NK-92 treated with Interleukin-12 subunit alpha and Interleukin-12 subunit beta, amount 100 ng/mL, for 24 hours (cell line): Measurements from ENCODE around the gene SNRNP70.
A peak's percentile ranks its signal among the peaks of the same experiment; 100 is the strongest.
"Not testable (repeated sequence)": the region's sequence is repeated elsewhere in the genome, so short reads cannot be mapped to it uniquely, and the experiment has no call there.

ENCODE experiments used
- DNase-seq: peaks from one replicate; lab custom pipeline; 2025; lab: John Stamatoyannopoulos, UW

SNRNP70 gene, protein sequence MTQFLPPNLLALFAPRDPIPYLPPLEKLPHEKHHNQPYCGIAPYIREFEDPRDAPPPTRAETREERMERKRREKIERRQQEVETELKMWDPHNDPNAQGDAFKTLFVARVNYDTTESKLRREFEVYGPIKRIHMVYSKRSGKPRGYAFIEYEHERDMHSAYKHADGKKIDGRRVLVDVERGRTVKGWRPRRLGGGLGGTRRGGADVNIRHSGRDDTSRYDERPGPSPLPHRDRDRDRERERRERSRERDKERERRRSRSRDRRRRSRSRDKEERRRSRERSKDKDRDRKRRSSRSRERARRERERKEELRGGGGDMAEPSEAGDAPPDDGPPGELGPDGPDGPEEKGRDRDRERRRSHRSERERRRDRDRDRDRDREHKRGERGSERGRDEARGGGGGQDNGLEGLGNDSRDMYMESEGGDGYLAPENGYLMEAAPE

DNA sequence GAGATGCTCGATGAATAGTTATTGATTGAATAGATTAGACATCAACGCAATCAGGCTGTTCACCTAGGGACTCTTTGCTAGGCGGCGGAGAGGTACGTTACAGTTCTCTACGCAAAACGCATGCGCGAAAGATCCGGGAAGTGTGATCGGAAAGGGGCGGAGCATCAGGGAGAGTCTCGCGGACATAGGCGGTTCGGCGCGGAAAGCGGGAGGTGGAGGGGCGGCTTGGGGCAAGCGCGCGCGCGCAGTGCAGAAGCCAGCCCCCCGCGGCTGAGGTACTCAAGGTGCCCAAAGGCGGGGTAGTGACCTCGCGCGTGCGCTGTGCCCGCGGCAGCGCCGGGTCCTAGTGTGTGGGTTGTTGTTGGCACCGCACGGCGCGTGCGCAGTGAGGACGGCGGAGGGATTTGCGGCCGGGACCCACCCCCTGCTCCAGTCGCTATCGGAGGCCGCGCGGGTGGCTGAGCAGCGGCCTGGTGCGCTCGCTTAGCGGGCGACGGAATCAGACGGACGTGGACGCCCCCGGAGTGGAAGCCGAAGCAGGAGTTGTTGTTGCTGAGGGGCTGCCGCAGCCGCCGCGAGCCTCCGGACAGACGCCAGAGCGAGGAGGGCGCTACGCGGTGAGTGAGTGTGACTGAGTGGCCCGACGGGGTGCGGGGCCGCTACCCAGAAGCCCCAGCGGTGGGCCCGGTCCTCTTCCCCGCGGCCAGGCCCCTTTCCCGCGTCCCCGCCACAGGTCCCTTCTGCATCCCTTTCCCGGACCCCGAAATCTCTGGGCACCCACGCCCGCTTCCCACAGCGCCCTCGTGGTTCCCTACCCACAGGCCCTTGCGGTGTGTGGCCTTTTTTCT lies at the start of gene SNRNP70:
Gene SNRNP70 (plus strand): TSS at position 432 of the 848 bp plus-strand sequence. CDS start 964 bp downstream, outside the sequence.
- DNase-seq: peak; percentile 99

DNA sequence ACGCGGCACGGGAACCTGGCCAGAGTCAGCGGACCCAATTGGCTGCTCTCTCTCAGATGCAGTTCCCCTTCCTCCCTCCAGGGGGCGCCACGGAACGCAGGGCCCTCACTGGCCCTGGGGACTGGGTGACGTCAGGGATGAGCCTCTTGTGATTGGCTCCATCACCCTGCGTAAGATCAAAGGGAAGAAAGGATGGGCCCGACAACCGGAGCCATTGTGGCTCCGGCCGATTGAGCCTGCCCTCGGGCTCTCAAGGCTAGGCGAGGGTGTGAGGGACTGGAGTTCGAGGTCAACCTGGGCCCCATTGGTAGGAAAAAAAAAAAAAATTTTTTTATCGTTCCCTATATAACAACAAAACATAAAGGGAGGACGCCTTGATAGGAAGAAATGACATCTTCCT lies 48.4 kb upstream of the SNRNP70 start, which contains the start of gene CGB1:
Gene CGB1 (minus strand): TSS at position 81 of the 400 bp plus-strand sequence. CDS start 184 bp downstream, outside the sequence.
- not testable (repeated sequence) for DNase-seq

DNA sequence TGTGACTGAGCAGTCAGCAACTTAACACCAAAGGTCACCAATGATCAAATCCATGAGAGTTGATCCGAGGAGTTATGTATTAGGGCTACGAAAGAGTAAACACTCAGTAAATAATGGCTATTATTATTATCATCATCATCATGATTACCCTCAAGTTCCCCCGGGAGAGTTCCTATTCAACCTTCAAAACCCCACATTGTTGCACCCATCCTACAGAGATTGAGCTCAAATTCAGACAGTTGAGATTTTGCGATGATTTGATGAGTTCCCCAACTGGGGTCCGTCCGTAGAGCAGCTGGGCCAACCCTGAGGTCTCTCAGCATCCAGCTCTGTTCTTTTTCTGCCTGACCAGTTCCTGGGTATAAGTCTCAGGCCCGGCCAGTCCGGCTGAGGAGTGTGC lies 47.1 kb upstream of the SNRNP70 start:
- DNase-seq: not testable (repeated sequence)

DNA sequence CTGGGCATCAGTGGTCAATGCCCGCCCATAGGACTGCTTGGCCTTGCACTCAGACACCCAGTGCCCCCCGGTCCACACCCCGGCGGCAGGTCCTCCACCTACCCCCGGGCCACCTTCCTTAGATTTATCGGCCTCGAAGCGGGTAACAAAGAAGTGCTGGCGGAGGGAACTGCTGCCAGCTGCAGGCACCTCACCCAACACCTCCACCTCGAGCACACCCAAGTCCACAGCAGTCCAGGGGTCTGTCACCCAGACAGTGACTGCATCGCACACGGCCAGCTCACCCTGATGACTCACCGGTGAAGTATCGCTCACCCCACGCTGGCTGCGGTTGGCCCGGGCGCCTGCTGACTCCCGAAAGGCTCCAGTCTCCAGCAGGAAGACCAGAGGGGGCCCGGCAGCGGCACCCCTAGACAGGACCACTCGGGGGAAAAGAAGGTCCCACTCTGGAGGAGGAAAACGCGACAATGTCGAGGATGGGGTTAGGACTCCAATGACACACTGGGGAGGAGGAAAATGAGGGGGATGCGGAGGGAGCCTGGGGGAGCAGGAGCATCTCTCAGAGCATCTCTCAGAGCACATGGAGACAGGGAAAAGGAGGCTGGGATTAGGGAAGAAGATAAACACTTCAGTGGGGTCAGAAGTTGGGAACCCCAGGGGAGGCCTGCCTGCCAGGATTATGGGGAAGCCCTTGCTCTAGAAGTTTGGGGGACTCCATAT lies 46.5 kb upstream of the SNRNP70 start:
- DNase-seq: not testable (repeated sequence)

DNA sequence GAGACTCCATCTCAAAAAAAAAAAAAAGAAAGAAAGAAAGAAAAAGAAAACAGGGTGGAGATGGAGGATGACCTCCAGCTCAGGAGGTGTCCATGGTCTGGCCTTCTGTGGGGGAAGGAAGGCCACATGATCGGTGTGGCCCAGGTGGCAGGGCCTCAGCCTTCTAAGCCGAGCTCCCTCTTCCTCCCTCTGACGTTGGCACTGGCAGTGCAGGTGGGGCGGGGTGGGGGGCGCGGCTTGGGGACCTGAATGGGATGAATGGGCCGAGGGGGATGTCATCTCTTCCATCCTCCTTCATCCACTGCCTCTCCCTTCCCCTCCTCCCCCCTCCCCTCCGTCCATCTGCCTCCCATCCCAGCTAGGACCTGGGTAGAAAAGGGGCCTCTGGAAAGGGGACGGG lies 45.5 kb upstream of the SNRNP70 start:
- not testable (repeated sequence) for DNase-seq

DNA sequence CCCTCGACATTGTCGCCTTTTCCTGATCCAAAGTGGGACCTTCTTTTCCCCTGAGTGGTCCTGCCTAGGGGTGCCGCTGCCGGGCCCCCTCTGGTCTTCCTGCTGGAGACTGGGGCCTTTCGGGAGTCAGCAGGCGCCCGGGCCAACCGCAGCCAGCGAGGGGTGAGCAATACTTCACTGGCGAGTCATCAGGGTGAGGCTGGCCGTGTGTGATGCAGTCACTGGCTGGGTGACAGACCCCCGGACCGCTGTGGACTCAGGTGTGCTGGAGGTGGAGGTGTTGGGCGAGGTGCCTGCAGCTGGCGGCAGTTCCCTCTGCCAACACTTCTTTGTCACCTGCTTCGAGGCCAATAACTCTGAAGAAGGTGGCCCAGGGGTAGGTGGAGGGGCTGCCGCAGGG lies 43.1 kb upstream of the SNRNP70 start:
- DNase-seq: no peak

DNA sequence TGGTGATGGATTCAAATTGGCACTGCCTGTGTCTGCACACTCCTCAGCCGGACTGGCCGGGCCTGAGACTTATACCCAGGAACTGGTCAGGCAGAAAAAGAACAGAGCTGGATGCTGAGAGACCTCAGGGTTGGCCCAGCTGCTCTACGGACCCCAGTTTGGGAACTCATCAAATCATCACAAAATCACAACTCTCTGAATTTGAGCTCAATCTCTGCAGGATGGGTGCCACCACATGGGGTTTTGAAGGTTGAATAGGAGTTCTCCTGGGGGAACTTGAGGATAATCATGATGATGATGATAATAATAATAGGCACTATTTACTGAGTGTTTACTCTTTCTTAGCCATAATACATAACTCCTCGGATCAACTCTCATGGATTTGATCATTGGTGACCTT lies 42.6 kb upstream of the SNRNP70 start:
- not testable (repeated sequence) for DNase-seq

DNA sequence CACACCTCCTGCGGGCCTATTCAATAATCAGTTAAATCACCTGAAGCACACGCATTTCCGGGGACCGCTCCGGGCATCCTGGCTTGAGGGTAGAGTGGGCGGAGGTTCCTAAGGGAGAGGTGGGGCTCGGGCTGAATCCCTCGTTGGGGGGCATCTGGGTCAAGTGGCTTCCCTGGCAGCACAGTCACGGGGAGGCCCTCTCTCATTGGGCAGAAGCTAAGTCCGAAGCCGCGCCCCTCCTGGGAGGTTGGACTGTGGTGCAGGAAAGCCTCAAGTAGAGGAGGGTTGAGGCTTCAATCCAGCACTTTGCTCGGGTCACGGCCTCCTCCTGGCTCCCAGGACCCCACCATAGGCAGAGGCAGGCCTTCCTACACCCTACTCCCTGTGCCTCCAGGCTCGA lies 41.7 kb upstream of the SNRNP70 start, which contains the start of gene CGB5:
Gene CGB5 (plus strand): TSS at position 301 of the 400 bp plus-strand sequence. CDS start 362 bp downstream, outside the sequence.
- not testable (repeated sequence) for DNase-seq

DNA sequence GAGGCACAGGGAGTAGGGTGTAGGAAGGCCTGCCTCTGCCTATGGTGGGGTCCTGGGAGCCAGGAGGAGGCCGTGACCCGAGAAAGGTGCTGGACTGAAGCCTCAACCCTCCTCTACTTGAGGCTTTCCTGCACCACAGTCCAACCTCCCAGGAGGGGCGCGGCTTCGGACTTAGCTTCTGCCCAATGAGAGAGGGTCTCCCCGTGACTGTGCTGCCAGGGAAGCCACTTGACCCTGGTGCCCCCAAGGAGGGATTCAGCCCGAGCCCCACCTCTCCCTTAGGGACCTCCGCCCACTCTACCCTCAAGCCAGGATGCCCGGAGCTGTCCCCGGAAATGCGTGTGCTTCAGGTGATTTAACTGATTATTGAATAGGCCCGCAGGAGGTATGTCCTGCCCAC lies 36.2 kb upstream of the SNRNP70 start, which contains the start of gene CGB8:
Gene CGB8 (minus strand): TSS at position 101 of the 400 bp plus-strand sequence. CDS start 372 bp downstream, outside the sequence.
- DNase-seq: not testable (repeated sequence)

DNA sequence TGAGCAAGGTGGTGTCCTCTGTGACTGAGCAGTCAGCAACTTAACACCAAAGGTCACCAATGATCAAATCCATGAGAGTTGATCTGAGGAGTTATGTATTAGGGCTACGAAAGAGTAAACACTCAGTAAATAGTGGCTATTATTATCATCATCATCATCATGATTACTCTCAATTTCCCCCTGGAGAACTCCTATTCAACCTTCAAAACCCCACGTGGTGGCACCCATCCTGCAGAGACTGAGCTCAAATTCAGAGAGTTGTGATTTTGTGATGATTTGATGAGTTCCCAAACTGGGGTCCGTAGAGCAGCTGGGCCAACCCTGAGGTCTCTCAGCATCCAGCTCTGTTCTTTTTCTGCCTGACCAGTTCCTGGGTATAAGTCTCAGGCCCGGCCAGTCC lies 35.4 kb upstream of the SNRNP70 start:
- not testable (repeated sequence) for DNase-seq

DNA sequence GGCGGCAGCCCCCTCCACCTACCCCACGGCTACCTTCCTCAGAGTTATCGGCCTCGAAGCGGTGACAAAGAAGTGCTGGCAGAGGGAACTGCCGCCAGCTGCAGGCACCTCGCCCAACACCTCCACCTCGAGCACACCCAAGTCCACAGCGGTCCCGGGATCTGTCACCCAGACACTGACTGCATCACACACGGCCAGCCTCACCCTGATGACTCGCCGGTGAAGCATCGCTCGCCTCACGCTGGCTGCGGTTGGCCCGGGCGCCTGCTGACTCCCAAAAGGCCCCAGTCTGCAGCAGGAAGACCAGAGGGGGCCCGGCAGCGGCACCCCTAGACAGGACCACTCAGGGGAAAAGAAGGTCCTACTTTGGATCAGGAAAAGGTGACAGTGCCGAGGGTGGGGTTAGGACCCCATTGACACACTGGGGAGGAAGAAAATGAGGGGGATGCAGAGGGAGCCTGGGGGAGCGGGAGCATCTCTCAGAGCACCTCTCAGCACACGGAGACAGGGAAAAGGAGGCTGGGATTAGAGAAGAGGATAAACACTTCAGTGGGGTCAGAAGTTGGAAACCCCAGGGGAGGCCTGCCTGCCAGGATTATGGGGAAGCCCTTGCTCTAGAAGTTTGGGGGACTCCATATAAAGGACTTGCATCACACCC lies 34.7 kb upstream of the SNRNP70 start:
- DNase-seq: not testable (repeated sequence)

DNA sequence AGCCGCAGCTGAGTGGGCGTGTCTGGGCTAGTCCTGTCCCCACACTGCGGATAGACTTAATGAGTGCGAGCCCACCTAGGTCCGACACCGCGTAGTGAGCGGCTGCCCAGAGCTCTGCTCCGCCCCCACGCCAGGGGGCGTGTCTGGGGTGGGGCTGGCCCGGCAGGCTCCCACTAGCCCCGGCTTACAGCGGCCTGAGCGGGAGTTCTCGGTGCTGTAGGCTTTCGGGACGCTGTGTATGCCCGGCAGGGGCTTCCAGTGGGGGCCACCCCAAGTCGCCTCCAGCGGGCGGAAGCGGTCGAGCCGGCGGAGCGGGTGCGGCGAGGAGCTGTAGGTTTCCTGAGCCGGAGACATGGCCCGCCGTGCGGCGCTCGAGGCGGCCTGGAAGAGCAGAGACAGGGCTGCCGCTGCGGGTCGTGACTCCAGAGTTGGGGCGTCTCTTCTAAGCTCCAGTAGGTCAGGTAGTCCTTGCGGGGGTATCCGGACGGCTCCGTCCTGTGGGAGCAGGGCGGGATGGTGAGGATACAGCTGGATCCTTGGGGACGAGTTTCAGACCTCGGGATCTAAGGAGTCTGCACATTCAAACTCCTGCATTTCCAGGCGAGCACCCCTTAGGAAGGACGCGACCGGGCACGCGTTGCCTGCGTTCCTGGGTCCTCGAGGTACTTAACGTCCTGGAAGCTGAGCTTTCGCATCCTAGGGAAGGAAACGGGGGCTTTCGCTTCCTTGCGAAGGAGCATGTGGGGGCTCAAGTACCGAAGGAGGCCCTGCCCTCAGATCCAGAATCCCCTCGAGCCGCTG lies 28.9 kb upstream of the SNRNP70 start:
- no peak for DNase-seq

DNA sequence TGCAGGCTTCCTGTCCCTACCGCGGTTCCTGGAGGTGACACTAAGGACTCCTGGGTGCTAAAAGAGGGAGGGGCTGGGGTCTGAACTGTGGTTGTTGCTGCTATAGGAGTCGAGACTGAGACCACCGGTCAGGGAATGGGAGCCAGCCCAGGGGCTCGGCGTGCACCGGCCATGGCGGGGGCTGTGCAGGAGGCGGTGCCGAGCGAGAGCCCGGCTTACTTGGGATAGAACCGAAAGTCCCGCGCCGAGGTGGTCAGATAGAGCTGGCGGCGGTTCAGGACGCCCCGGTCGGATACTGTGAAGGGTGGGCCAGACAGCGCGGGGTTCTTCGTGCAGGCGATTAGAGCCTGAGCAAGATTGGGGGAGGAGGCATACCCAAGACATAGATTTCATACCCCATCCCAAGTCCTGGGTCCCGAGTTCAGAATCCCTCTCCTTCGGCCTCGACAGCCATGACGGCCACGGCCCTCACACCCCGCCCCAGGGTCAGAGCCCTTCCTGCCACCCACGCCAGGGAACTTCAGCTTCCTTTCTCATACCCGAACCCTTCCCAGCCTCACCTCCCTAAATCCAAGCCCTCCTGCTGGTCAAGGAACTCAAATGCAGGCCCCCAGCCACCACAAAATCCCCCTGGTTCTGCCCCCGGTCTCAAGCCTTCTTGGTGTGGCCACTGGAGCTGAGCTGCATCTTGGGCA lies 28.2 kb upstream of the SNRNP70 start:
- DNase-seq: not testable (repeated sequence)

DNA sequence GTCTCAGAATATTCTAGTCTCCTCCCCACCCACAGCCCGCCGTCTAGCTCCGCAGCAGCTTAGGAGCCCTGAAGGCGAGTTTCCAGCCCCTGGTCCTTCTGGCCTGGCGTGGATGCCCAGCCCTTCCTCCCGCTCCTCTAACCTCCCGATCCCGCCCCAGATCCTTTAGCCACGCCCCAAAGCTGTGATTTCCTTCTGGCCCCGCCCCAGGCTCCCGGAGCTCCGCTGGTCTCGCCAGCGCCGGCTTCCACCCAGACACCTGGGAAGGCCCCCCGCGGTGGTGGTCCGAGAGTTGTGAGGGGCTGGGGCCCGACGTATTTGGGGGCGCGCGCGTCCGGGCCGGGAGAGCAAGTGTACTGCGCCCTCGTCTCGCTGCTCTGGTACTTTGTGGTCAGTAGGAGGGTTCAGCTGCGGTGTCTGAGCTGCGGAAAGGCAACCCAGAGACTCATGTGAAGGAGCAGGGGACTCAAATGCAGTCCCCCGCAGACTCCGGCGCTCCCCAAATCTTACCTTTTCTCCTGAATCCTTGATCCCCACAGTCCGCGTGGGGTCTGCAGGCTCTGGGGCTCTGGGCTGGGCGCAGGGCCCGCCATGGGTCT lies 27.5 kb upstream of the SNRNP70 start, which contains the start of gene CGB7:
Gene CGB7 (minus strand): TSS at position 114 of the 599 bp plus-strand sequence. CDS start 2,374 bp downstream, outside the sequence.
- DNase-seq: no peak

DNA sequence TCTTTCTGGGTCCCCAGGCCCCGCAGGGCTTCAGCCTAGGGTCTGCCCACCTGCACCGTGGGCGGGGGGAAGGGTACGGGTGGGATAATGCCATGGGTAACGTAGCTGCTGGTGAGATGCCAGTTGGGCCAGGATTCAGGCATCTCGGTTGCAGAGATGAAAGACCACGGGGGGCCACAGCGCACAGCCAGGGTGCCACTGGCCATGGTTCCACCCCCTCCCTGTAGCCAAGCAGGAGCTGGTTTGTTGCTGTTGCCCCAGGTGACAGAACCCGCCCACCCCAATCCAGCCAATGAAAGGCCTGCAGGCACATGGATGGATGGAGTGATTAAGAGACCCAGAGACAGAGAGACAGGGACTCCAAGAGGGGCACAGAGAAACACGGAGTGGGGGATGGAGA lies 26.7 kb upstream of the SNRNP70 start:
- DNase-seq: no peak

DNA sequence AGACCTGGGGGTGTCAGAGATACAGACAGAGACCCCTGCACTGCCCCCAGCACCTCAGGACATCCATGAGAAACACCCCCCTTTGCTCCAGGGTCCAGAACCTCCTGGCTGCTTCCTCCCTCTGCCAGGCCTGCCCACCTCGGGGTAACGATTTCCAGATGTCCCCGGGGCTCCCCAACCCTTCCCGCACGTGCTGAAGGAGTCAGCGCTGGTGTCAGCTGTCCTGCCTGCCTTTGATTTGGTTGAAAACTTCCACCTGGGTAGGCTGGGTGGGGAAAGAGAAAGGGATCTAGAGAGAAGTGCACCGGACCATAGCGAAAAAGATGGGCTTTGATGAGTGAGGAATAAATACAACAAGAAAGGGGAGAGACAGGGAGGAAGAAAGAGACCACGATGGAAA lies 26.2 kb upstream of the SNRNP70 start:
- DNase-seq: no peak

DNA sequence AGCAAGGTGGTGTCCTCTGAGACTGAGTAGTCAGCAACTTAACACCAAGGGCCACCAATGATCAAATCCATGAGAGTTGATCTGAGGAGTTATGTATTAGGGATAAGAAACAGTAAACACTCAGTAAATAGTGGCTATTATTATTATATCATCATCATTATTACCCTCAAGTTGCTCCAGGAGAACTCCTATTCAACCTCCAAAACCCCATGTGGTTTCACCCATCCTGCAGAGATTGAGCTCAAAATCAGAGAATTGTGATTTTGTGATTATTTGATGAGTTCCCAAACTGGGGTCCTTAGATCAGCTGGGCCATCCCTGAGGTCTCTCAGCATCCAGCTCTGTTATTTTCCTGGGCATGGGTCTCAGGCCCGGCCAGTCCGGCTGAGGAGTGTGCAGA lies 24.3 kb upstream of the SNRNP70 start:
- DNase-seq: no peak

DNA sequence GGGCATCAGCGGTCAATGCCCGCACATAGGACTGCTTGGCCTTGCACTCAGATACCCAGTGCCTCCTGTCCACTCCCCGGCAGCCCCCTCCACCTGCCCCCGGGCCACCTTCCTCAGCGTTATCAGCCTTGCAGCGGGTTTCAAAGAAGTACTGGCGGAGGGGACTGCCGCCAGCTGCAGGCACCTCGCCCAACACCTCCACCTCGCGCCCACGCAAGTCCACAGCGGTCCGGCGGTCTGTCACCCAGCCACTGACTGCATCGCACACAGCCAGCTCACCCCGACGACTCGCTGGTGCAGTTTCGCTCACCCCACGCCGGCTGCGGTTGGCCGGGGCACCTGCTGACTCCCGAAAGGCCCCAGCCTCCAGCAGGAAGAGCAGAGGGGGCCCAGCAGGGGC lies 23.8 kb upstream of the SNRNP70 start:
- DNase-seq: no peak

DNA sequence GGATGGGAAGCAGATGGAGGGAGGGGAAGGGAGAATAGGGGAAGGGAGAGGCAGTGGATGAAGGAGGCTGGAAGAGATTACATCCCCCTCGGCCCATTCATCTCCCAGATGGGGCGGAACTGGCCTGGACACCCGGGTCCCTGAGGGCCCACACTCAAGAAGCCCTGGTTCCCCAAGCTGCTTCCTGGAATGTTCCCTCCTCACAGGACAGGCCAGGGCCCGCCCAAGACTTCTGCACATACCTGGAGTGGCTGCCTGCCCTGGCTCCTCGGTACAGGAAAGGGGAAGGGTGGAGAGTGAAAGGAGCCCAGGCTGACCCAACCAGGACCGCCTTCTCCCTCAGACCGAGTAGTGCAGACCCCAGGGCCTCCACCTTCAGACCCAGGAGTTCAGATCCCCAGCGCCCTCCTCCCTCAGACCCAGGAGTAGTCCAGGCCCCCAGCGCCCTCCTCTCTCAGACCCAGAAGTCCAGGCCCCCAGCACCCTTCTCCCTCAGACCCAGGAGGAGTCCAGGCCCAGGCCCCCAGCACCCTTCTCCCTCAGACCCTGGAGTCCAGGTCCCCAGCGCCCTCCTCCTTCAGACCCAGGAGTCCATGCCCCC lies 21.1 kb upstream of the SNRNP70 start:
- no peak for DNase-seq
